ENCODE results near the gene EFCAB11.
"Not testable (repeated sequence)": the region's sequence is repeated elsewhere in the genome, so short reads cannot be mapped to it uniquely, and the experiment has no call there.

The EFCAB11 gene

GRCh38 chr14:89884761-89885160 is 69.8 kb downstream of the EFCAB11 start:
- TF ChIP-seq, protein P1, sequence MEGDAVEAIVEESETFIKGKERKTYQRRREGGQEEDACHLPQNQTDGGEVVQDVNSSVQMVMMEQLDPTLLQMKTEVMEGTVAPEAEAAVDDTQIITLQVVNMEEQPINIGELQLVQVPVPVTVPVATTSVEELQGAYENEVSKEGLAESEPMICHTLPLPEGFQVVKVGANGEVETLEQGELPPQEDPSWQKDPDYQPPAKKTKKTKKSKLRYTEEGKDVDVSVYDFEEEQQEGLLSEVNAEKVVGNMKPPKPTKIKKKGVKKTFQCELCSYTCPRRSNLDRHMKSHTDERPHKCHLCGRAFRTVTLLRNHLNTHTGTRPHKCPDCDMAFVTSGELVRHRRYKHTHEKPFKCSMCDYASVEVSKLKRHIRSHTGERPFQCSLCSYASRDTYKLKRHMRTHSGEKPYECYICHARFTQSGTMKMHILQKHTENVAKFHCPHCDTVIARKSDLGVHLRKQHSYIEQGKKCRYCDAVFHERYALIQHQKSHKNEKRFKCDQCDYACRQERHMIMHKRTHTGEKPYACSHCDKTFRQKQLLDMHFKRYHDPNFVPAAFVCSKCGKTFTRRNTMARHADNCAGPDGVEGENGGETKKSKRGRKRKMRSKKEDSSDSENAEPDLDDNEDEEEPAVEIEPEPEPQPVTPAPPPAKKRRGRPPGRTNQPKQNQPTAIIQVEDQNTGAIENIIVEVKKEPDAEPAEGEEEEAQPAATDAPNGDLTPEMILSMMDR (IDR thresholded peaks at IDR 0.05; ENCODE audit: low read length, missing control alignments), result no peak
- no peak for DNase-seq (ENCODE audit: low read depth)
- no peak overlapping the region for H3K4me3 ChIP-seq (replicated peaks; ENCODE audit: low read depth, low read length)

GRCh38 chr14:89881839-89882238 is 72.7 kb downstream of the EFCAB11 start:
- H3K4me3 ChIP-seq (replicated peaks; ENCODE audit: low read depth, low read length), result no peak overlapping the region
- TF ChIP-seq, protein P1 (IDR thresholded peaks at IDR 0.05; ENCODE audit: low read length, missing control alignments), result no peak
- DNase-seq (ENCODE audit: low read depth), result no peak

GRCh38 chr14:89874091-89874490 is 80.4 kb downstream of the EFCAB11 start:
- H3K4me3 ChIP-seq (replicated peaks; ENCODE audit: low read depth, low read length); DNase-seq (ENCODE audit: low read depth): not testable (repeated sequence)

DNA sequence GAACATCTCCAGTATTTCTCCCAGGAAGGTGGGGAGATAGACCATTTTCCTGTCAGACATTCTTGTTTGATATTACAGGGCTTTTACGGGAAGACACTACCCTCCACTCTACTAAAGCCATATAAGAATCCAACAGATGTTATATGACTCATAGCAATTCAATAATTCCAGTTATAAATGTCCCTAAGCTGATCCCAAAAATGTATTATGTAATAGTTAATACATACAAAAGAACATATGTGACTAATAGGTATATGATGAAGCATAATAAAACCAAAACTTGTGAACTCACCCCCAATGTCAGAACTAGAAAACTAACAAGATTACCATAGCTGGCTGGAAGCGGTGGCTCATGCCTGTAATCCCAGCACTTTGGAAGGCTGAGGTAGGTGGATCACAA is 84.2 kb downstream of the EFCAB11 start:
- TF ChIP-seq, protein P1 (IDR thresholded peaks at IDR 0.05; ENCODE audit: low read length, missing control alignments), result no peak
- no peak for DNase-seq (ENCODE audit: low read depth)
- H3K4me3 ChIP-seq (replicated peaks; ENCODE audit: low read depth, low read length), result no peak overlapping the region

DNA sequence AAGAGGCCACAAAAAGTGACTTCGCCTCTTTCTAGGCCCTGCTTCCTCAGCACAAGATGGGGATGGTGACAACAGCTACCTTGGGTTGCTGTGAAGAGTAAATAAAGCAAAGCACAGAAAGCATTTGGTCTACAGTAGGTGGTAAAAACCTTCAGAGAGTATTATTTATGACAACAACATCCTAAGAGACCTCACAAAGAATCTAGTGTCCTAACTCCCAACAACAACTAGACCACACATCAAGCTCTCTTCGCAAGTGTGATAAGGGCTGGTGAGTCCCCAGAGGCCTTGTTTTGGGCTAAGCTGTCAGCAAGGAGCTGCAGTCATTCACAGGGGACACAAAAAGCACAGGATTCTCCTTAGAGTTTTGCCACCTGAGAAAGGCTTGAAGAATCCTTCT is 84.9 kb downstream of the EFCAB11 start:
- DNase-seq (ENCODE audit: low read depth), result no peak
- TF ChIP-seq, protein P1 (IDR thresholded peaks at IDR 0.05; ENCODE audit: low read length, missing control alignments), result no peak
- H3K4me3 ChIP-seq (replicated peaks; ENCODE audit: low read depth, low read length), result no peak overlapping the region

- TF ChIP-seq, protein P1 (IDR thresholded peaks at IDR 0.05; ENCODE audit: low read length, missing control alignments), result no peak
- H3K4me3 ChIP-seq (replicated peaks; ENCODE audit: low read depth, low read length), result no peak overlapping the region
- no peak for DNase-seq (ENCODE audit: low read depth)
These were observed 88.1 kb downstream of the EFCAB11 start for GRCh38 chr14:89866458-89866857.

- TF ChIP-seq, protein P1 (IDR thresholded peaks at IDR 0.05; ENCODE audit: low read length, missing control alignments), result no peak
- DNase-seq (ENCODE audit: low read depth), result no peak
- no peak overlapping the region for H3K4me3 ChIP-seq (replicated peaks; ENCODE audit: low read depth, low read length)
These were observed 89.4 kb downstream of the EFCAB11 start for GRCh38 chr14:89865153-89865552.

Measured in fibroblast of pulmonary artery (primary cell).